ENCODE measurements around the gene CCDC102A. TPM values are rescaled to one million over a fixed set of nuclear protein-coding genes. Genes with fewer than 3 reads are reported as not detected.

Gene CCDC102A
- total RNA-seq, 1 experiment from 2014 or later = 4.5 TPM

DNA sequence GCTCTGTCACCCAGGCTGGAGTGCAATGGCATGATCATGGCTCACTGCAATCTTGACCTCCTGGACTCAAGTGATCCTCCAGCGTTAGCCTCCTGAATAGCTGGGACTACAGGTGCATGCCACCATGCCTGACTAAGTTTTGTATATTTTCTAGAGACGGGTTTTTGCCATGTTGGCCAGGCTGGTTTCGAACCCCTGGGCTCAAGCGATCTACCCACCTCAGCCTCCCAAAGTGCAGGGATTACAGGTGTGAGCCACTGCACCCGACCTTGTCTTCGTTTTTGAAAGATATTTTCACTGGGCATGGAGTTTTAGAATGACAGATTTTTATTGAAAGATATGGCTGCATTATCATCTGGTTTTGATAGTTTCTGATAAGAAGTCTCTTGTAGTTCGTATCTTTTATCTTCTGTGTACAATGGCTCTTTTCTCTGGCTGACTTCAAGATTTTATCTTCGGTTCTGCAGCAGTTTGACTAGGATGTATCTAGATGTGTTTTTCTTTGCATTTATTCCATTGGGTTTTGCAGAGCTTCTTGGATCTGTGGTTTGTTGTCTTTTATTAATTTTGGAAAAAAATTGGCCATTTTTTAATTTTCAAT, 20.7 kb upstream of the CCDC102A start (continued):
- TF ChIP-seq, protein P1, sequence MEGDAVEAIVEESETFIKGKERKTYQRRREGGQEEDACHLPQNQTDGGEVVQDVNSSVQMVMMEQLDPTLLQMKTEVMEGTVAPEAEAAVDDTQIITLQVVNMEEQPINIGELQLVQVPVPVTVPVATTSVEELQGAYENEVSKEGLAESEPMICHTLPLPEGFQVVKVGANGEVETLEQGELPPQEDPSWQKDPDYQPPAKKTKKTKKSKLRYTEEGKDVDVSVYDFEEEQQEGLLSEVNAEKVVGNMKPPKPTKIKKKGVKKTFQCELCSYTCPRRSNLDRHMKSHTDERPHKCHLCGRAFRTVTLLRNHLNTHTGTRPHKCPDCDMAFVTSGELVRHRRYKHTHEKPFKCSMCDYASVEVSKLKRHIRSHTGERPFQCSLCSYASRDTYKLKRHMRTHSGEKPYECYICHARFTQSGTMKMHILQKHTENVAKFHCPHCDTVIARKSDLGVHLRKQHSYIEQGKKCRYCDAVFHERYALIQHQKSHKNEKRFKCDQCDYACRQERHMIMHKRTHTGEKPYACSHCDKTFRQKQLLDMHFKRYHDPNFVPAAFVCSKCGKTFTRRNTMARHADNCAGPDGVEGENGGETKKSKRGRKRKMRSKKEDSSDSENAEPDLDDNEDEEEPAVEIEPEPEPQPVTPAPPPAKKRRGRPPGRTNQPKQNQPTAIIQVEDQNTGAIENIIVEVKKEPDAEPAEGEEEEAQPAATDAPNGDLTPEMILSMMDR (IDR thresholded peaks at IDR 0.05 in 2 of 3, conservative IDR thresholded peaks at IDR 0.05 in 1 of 3; ENCODE audit: borderline replicate concordance in 1 of 3, insufficient read depth in 1 of 3, low read depth in 2 of 3, low read length in 2 of 3) = no peak
- TF ChIP-seq ZNF274 (IDR thresholded peaks at IDR 0.05; ENCODE audit: low read depth, low read length) = no peak
- TF ChIP-seq, protein P2, sequence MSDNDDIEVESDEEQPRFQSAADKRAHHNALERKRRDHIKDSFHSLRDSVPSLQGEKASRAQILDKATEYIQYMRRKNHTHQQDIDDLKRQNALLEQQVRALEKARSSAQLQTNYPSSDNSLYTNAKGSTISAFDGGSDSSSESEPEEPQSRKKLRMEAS (IDR thresholded peaks at IDR 0.05) = no peak
- TF ChIP-seq EZH2 (IDR thresholded peaks at IDR 0.05) = no peak

DNA sequence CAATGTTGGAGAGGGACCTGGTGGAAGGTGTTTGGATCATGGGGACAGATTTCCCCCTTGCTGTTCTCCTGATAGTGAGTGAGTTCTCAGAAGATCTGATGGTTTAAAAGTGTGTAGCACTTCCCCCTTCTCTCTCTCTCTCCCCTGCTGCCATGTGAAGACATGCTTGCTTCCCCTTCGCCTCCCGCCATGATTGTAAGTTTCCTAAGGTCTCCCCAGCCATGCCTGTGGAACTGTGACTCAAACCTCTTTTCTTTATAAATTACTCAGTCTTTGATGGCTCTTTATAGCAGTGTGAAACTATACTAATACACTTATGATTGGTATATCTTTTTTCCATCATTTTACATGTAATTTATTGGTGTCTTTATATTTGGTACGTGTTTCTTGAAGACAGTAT, 19.5 kb upstream of the CCDC102A start:
- ATAC-seq (no peak), DNase-seq (ENCODE audit: low read depth, low spot score) (no peak)
- Histone ChIP-seq H3K4me1 (ENCODE audit: control insufficient read depth in 1 of 2, insufficient read depth in 2 of 2, low read length in 2 of 2) (no peaks in the 10 kb centered on the region), H3K36me3 (ENCODE audit: control insufficient read depth in 1 of 2, insufficient read depth in 2 of 2, low read length in 2 of 2) (no peaks in the 10 kb centered on the region), H4K20me1 (ENCODE audit: insufficient read depth) (no peaks in the 10 kb centered on the region), H2AFZ (ENCODE audit: low read depth, low read length, poor library complexity, severe bottlenecking) (no peak overlapping the region), H3K79me2 (ENCODE audit: insufficient read depth, low read length) (no peaks in the 10 kb centered on the region), H3K27ac (ENCODE audit: low read depth, low read length) (no peak overlapping the region), H3K4me3 (replicated peaks in 1 of 2; ENCODE audit: low read depth in 1 of 2, low read length in 2 of 2) (no peak overlapping the region), H3K4me2 (ENCODE audit: low read length) (no peak overlapping the region), H3K9me3 (ENCODE audit: control insufficient read depth in 1 of 2, insufficient read depth in 1 of 2, low read depth in 1 of 2, low read length in 2 of 2) (no peaks in the 10 kb centered on the region; a peak in 1 of 4 replicates), H3K9ac (ENCODE audit: low read length) (no peak overlapping the region), H3K9me2 (ENCODE audit: insufficient read depth) (no peaks in the 10 kb centered on the region), H3K27me3 (ENCODE audit: insufficient read depth, low read length) (no peaks in the 10 kb centered on the region)
- RAD21 ChIA-PET (ENCODE audit: low non-redundant PET in 1 of 2, low total read pairs in 2 of 2, uncharacterized antibody in 2 of 2, unreplicated experiment in 2 of 2) = no interaction called here
- CTCF ChIA-PET = no interaction called here
- intact Hi-C loops (cut with micrococcal nuclease) = no loop called here
- BruUV-seq (replicated peaks) = no TSS peak
- TF ChIP-seq RAD21 (IDR thresholded peaks at IDR 0.05; ENCODE audit: low read depth) (no peak), JUND (IDR thresholded peaks at IDR 0.05) (no peak), EZH2 (IDR thresholded peaks at IDR 0.05) (no peak), SRF (IDR thresholded peaks at IDR 0.05; ENCODE audit: low read depth) (no peak), POLR2AphosphoS5 (IDR thresholded peaks at IDR 0.05; ENCODE audit: low read depth, low read length) (no peak)
- TF ChIP-seq, protein P3, sequence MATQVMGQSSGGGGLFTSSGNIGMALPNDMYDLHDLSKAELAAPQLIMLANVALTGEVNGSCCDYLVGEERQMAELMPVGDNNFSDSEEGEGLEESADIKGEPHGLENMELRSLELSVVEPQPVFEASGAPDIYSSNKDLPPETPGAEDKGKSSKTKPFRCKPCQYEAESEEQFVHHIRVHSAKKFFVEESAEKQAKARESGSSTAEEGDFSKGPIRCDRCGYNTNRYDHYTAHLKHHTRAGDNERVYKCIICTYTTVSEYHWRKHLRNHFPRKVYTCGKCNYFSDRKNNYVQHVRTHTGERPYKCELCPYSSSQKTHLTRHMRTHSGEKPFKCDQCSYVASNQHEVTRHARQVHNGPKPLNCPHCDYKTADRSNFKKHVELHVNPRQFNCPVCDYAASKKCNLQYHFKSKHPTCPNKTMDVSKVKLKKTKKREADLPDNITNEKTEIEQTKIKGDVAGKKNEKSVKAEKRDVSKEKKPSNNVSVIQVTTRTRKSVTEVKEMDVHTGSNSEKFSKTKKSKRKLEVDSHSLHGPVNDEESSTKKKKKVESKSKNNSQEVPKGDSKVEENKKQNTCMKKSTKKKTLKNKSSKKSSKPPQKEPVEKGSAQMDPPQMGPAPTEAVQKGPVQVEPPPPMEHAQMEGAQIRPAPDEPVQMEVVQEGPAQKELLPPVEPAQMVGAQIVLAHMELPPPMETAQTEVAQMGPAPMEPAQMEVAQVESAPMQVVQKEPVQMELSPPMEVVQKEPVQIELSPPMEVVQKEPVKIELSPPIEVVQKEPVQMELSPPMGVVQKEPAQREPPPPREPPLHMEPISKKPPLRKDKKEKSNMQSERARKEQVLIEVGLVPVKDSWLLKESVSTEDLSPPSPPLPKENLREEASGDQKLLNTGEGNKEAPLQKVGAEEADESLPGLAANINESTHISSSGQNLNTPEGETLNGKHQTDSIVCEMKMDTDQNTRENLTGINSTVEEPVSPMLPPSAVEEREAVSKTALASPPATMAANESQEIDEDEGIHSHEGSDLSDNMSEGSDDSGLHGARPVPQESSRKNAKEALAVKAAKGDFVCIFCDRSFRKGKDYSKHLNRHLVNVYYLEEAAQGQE (IDR thresholded peaks at IDR 0.05; ENCODE audit: low read depth) = no peak
- TF ChIP-seq, protein P2 (IDR thresholded peaks at IDR 0.05) = no peak
- TF ChIP-seq, protein P4, sequence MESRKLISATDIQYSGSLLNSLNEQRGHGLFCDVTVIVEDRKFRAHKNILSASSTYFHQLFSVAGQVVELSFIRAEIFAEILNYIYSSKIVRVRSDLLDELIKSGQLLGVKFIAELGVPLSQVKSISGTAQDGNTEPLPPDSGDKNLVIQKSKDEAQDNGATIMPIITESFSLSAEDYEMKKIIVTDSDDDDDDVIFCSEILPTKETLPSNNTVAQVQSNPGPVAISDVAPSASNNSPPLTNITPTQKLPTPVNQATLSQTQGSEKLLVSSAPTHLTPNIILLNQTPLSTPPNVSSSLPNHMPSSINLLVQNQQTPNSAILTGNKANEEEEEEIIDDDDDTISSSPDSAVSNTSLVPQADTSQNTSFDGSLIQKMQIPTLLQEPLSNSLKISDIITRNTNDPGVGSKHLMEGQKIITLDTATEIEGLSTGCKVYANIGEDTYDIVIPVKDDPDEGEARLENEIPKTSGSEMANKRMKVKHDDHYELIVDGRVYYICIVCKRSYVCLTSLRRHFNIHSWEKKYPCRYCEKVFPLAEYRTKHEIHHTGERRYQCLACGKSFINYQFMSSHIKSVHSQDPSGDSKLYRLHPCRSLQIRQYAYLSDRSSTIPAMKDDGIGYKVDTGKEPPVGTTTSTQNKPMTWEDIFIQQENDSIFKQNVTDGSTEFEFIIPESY (IDR thresholded peaks at IDR 0.05; ENCODE audit: extremely low read depth, insufficient replicate concordance, low read length) = no peak
- TF ChIP-seq, protein P1 (IDR thresholded peaks at IDR 0.05 in 2 of 3, conservative IDR thresholded peaks at IDR 0.05 in 1 of 3; ENCODE audit: borderline replicate concordance in 1 of 3, insufficient read depth in 1 of 3, low read depth in 2 of 3, low read length in 2 of 3) = no peak
- POLR2A ChIA-PET = no interaction called here

All from HCT116 (cell line).